Measurements from ENCODE around the gene PTPN21. TPM values are rescaled to one million over a fixed set of nuclear protein-coding genes. Genes with fewer than 3 reads are reported as not detected.

PTPN21 gene
- total RNA-seq, 1 donor from 2014 or later: 21.9 TPM

- Mint-ChIP-seq H3K4me3 (no peak overlapping the region), H3K9me3 (peaks cover 5% of the 10 kb centered on the region), H3K36me3 (ENCODE audit: low read depth) (peaks cover 25% of the 10 kb centered on the region)
Measured at GRCh38 chr14:88421286-88421685, 133.5 kb downstream of the PTPN21 start.

DNA sequence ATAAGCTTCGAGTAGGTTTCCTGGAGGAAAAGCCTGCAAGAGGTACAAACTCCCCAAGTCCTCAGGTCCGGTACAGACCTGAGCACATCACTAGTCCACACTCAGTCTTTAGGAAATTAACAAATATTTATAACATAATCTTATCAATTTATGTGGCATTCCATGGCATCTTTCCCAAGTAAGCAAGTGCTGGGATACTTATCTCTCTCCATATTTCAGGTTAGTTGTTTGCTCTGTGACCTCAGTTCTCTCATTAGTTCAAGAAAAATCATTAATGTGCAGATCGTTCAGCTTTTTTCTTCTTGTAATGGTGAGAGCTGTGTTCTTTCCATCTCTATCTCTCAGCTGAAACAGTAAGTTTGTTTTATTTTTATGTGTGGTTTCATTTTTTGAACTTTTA is 134.6 kb downstream of the PTPN21 start:
- H3K36me3 Mint-ChIP-seq (ENCODE audit: low read depth): peaks cover 35% of the 10 kb centered on the region
- H3K9me3 Mint-ChIP-seq: peaks cover 10% of the 10 kb centered on the region
- no peaks in the 10 kb centered on the region for H3K27me3 Mint-ChIP-seq (ENCODE audit: low read depth)
- TF ChIP-seq, protein P1, sequence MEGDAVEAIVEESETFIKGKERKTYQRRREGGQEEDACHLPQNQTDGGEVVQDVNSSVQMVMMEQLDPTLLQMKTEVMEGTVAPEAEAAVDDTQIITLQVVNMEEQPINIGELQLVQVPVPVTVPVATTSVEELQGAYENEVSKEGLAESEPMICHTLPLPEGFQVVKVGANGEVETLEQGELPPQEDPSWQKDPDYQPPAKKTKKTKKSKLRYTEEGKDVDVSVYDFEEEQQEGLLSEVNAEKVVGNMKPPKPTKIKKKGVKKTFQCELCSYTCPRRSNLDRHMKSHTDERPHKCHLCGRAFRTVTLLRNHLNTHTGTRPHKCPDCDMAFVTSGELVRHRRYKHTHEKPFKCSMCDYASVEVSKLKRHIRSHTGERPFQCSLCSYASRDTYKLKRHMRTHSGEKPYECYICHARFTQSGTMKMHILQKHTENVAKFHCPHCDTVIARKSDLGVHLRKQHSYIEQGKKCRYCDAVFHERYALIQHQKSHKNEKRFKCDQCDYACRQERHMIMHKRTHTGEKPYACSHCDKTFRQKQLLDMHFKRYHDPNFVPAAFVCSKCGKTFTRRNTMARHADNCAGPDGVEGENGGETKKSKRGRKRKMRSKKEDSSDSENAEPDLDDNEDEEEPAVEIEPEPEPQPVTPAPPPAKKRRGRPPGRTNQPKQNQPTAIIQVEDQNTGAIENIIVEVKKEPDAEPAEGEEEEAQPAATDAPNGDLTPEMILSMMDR (conservative IDR thresholded peaks at IDR 0.05): no peak
- peaks cover 4% of the 10 kb centered on the region for H3K4me1 Mint-ChIP-seq
- no peak for DNase-seq (ENCODE audit: low read depth, low spot score)
- no peak overlapping the region for H3K27ac Mint-ChIP-seq (ENCODE audit: unreplicated experiment)
- H3K4me3 Mint-ChIP-seq: no peak overlapping the region

More at GRCh38 chr14:88421286-88421685, 133.5 kb downstream of the PTPN21 start:
- peaks cover 4% of the 10 kb centered on the region for H3K4me1 Mint-ChIP-seq
- no peak for DNase-seq (ENCODE audit: low read depth, low spot score)
- H3K27ac Mint-ChIP-seq (ENCODE audit: unreplicated experiment): no peak overlapping the region
- TF ChIP-seq, protein P1 (conservative IDR thresholded peaks at IDR 0.05): no peak
- no peaks in the 10 kb centered on the region for H3K27me3 Mint-ChIP-seq (ENCODE audit: low read depth)

DNA sequence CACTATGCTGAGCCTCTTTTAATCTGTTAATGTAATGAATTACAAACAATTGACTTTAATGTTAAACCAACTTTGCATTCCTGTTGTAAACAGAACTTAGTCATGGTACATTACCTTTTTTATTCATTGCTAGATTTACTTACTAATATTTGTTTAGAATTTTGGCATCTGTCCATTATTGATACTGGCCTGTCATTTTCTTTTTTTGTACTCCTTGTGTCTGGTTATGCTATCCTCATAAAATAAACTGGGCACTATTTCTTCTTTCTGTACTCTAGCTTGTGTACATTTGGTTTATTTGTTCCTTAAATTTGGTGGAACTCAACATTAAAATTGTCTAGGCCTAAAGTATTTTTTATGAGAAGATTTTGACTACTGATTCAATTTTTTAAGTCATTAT is 137.2 kb downstream of the PTPN21 start:
- no peak for DNase-seq (ENCODE audit: low read depth, low spot score)
- H3K4me3 Mint-ChIP-seq: no peak overlapping the region
- no peak overlapping the region for H3K27ac Mint-ChIP-seq (ENCODE audit: unreplicated experiment)
- peaks cover 22% of the 10 kb centered on the region for H3K9me3 Mint-ChIP-seq
- TF ChIP-seq, protein P1 (conservative IDR thresholded peaks at IDR 0.05): no peak
- peaks cover 4% of the 10 kb centered on the region for H3K4me1 Mint-ChIP-seq
- peaks cover 61% of the 10 kb centered on the region for H3K36me3 Mint-ChIP-seq (ENCODE audit: low read depth)
- no peaks in the 10 kb centered on the region for H3K27me3 Mint-ChIP-seq (ENCODE audit: low read depth)

Other genes starting within 250 kb of the PTPN21 start
- 8.5 and 11.5 TPM in 2 replicates for gene KCNK10, start 231.7 kb downstream of the PTPN21 start, total RNA-seq
- 18.9 and 19.4 TPM in 2 replicates for gene SPATA7, start 169.3 kb downstream of the PTPN21 start, total RNA-seq
- gene ZC3H14, start 8.0 kb upstream of the PTPN21 start, total RNA-seq: 92.7 and 104 TPM in 2 replicates
- gene EML5, start 237.9 kb upstream of the PTPN21 start, total RNA-seq: 1.3 TPM in 2 replicates

All from neural crest cell (in vitro differentiated cells).